ENCODE results near the gene CERS3. TPM values are rescaled to one million over a fixed set of nuclear protein-coding genes. Genes with fewer than 3 reads are reported as not detected.

Gene CERS3
- total and polyA plus RNA-seq, 10 of the 15 experiments (the other 5 are each of a cell fraction or from before 2014, with no cell fraction given): not detected

GRCh38 chr15:100433304-100433703, 95.4 kb downstream of the CERS3 start (continued):
- no peak for TF ChIP-seq ELK1 (IDR thresholded peaks at IDR 0.05; ENCODE audit: low read depth, low read length)
- TF ChIP-seq NFIC (IDR thresholded peaks at IDR 0.05; ENCODE audit: low read depth, low read length): no peak

- intact Hi-C loops (cut with micrococcal nuclease; ENCODE audit: unreplicated experiment): no loop called here
- H3K4me3 ChIP-seq: no peak overlapping the region
- FAIRE-seq (no peak), DNase-seq (ENCODE audit: low read depth, low spot score) (no peak), ATAC-seq (no peak)
- H3K9ac ChIP-seq (ENCODE audit: control insufficient read depth, insufficient read depth, low read length): no peak overlapping the region
- ChIA-PET POLR2A (no interaction called here), SMC1A (ENCODE audit: uncharacterized antibody, unreplicated experiment) (no interaction called here), CTCF (no interaction called here), RAD21 (ENCODE audit: unreplicated experiment) (no interaction called here)
- in situ Hi-C loops (cut with MboI): no loop called here
- no peaks in the 10 kb centered on the region for H3K27me3 ChIP-seq (replicated peaks in 1 of 2; ENCODE audit: control insufficient read depth in 2 of 2, insufficient read depth in 2 of 2, low read length in 1 of 2)
- no peaks in the 10 kb centered on the region for H3K36me3 ChIP-seq (ENCODE audit: control insufficient read depth in 2 of 2, insufficient read depth in 2 of 2, low read length in 1 of 2)
- H3K4me1 ChIP-seq (ENCODE audit: control insufficient read depth, insufficient read depth, low read length): no peaks in the 10 kb centered on the region
- no peak for TF ChIP-seq BCL3 (IDR thresholded peaks at IDR 0.05; ENCODE audit: borderline replicate concordance, insufficient read depth, low read depth, low read length, poor library complexity, severe bottlenecking)
- TF ChIP-seq NFYB (IDR thresholded peaks at IDR 0.05; ENCODE audit: insufficient read depth, low read depth, low read length): no peak
- TF ChIP-seq CTCF (IDR thresholded peaks at IDR 0.05 in 2 of 3, conservative IDR thresholded peaks at IDR 0.05 in 1 of 3; ENCODE audit: control insufficient read depth in 2 of 3, extremely low read depth in 1 of 3, insufficient read depth in 1 of 3, low read depth in 3 of 3, low read length in 3 of 3): no peak
- TF ChIP-seq E4F1 (IDR thresholded peaks at IDR 0.05; ENCODE audit: borderline replicate concordance, partially characterized antibody): no peak
- TF ChIP-seq CHD2 (IDR thresholded peaks at IDR 0.05; ENCODE audit: borderline replicate concordance, low read depth, low read length): no peak
- no peak for TF ChIP-seq NRF1 (conservative IDR thresholded peaks at IDR 0.05; ENCODE audit: low read depth, low read length)
- no peak for TF ChIP-seq HDAC2 (IDR thresholded peaks at IDR 0.05)
- no peak for TF ChIP-seq SIN3A (IDR thresholded peaks at IDR 0.05; ENCODE audit: low read depth, low read length)
- no peak for TF ChIP-seq SIX5 (IDR thresholded peaks at IDR 0.05; ENCODE audit: low read depth, low read length, severe bottlenecking)
- no peak for TF ChIP-seq ZNF217 (IDR thresholded peaks at IDR 0.05)
- no peak for TF ChIP-seq SMAD1 (IDR thresholded peaks at IDR 0.05; ENCODE audit: low read depth, partially characterized antibody)
- TF ChIP-seq HDGF (IDR thresholded peaks at IDR 0.05): no peak
- TF ChIP-seq NFXL1 (IDR thresholded peaks at IDR 0.05; ENCODE audit: borderline replicate concordance): no peak
- TF ChIP-seq MEF2B (IDR thresholded peaks at IDR 0.05; ENCODE audit: partially characterized antibody, poor library complexity, severe bottlenecking): no peak
- H3K79me2 ChIP-seq (ENCODE audit: control insufficient read depth, insufficient read depth, low read length): no peaks in the 10 kb centered on the region
- H3K4me2 ChIP-seq (ENCODE audit: control insufficient read depth, insufficient read depth): no peak overlapping the region
- no peaks in the 10 kb centered on the region for H4K20me1 ChIP-seq (ENCODE audit: control insufficient read depth, insufficient read depth)
- H3K9me3 ChIP-seq (replicated peaks; ENCODE audit: control insufficient read depth, insufficient read depth, low read length): no peaks in the 10 kb centered on the region
- 0% methylated on average over 1 of the region's 1 CpG for WGBS (ENCODE audit: insufficient coverage, insufficient replicate concordance, low lambda C conversion rate, missing lambda C conversion rate)
- H2AFZ ChIP-seq (ENCODE audit: control insufficient read depth, low read depth, low read length): no peak overlapping the region
- H3K27ac ChIP-seq (ENCODE audit: control insufficient read depth, insufficient read depth): no peak overlapping the region
- no TSS peak for BruUV-seq (replicated peaks)
Measured at GRCh38 chr15:100430411-100430810, 98.3 kb downstream of the CERS3 start.
